HepG2 (cell line): Measurements from ENCODE around the gene BBLN. TPM values are rescaled to one million over a fixed set of nuclear protein-coding genes. Genes with fewer than 3 reads are reported as not detected.

Experiments
- ATF1 ChIP-seq: IDR thresholded peaks from 2 replicates; pipeline ENCODE4 v1.6.1; 2016; ENCODE audit warnings: mild to moderate bottlenecking, control low read depth
- IKZF1 ChIP-seq: fragments of 450-650 bp; IDR thresholded peaks from 2 replicates; pipeline ENCODE4 v1.7.1; 2016
- KDM5B ChIP-seq: sonication (generic); formaldehyde crosslinking; IDR thresholded peaks from 2 replicates; pipeline ENCODE4 v1.4.0; 2020; ENCODE audit warnings: missing genetic modification reagents, mild to moderate bottlenecking, borderline replicate concordance
- NFRKB ChIP-seq: fragments of 450-650 bp; IDR thresholded peaks from 2 replicates; pipeline ENCODE4 v1.6.1; 2017
- NKX3-1 ChIP-seq: sonication (generic); formaldehyde crosslinking; IDR thresholded peaks from 2 replicates; pipeline ENCODE4 v1.5.0; 2020; ENCODE audit warnings: missing genetic modification reagents
- POLR2A ChIP-seq, 2 experiments: IDR thresholded peaks; 2 replicates each; pipeline ENCODE4 v1.6.1; 2011; ENCODE audit warnings: low read depth in 2 of 2, low read length in 2 of 2, mild to moderate bottlenecking in 1 of 2, moderate library complexity in 1 of 2; ENCODE audit not compliant: insufficient read depth in 1 of 2
- SALL2 ChIP-seq: sonication (generic); formaldehyde crosslinking; IDR thresholded peaks from 2 replicates; pipeline ENCODE4 v1.8.1; 2023; ENCODE audit warnings: mild to moderate bottlenecking, missing genetic modification reagents, inconsistent platforms
- SIX4 ChIP-seq: sonication (generic); formaldehyde crosslinking; IDR thresholded peaks from 2 replicates; pipeline ENCODE4 v1.4.0; 2020; ENCODE audit warnings: missing genetic modification reagents
- SOX6 ChIP-seq, 2 experiments: fragments of 450-650 bp in 1 of 2; sonication (generic) in 1 of 2; formaldehyde crosslinking in 1 of 2; IDR thresholded peaks; 2 replicates each; pipeline versions ENCODE4 v1.4.0 to v1.6.1; 2017 to 2020; ENCODE audit warnings: antibody characterized with exemption in 1 of 2, mild to moderate bottlenecking in 1 of 2, missing genetic modification reagents in 1 of 2
- ZBTB20 ChIP-seq: sonication (generic); formaldehyde crosslinking; IDR thresholded peaks from 2 replicates; pipeline ENCODE4 v1.8.1; 2023; ENCODE audit warnings: missing genetic modification reagents, low read depth, mild to moderate bottlenecking, borderline replicate concordance
- ZNF335 ChIP-seq: sonication (generic); formaldehyde crosslinking; IDR thresholded peaks from 2 replicates; pipeline ENCODE4 v1.4.0; 2020; ENCODE audit warnings: missing genetic modification reagents
- ZNF761 ChIP-seq: sonication (generic); formaldehyde crosslinking; conservative IDR thresholded peaks from 2 replicates; pipeline ENCODE4 v1.4.0; 2020; ENCODE audit warnings: mild to moderate bottlenecking, missing genetic modification reagents
- ZNF772 ChIP-seq: sonication (generic); formaldehyde crosslinking; IDR thresholded peaks from 2 replicates; pipeline ENCODE4 v1.5.0; 2020; ENCODE audit warnings: mild to moderate bottlenecking, missing genetic modification reagents
- ZNF773 ChIP-seq: sonication (generic); formaldehyde crosslinking; IDR thresholded peaks from 2 replicates; pipeline ENCODE4 v1.4.0; 2020; ENCODE audit warnings: missing genetic modification reagents, borderline replicate concordance
- ZNF788 ChIP-seq: sonication (generic); formaldehyde crosslinking; IDR thresholded peaks from 2 replicates; pipeline ENCODE4 v1.5.0; 2020; ENCODE audit warnings: mild to moderate bottlenecking, missing genetic modification reagents, borderline replicate concordance
- ZNF816 ChIP-seq: sonication (generic); formaldehyde crosslinking; IDR thresholded peaks from 2 replicates; pipeline ENCODE4 v1.8.0; 2022; ENCODE audit warnings: missing genetic modification reagents, mild to moderate bottlenecking, borderline replicate concordance
- polyA plus RNA-seq, 8 experiments: library from polyadenylated mRNA; depleted of rRNA in 3 of 8; stranded (reverse) in 7 of 8; unstranded in 1 of 8; fragments of >200 nt; fragmentation: Illumina TruSeq in 4 of 8; extraction: Trizol in 4 of 8; gene quantifications; 2 replicates each; pipeline versions ENCODE4 v1.2.1 to v1.2.3, GENCODE V29; 2011 to 2016; ENCODE audit warnings: low read depth in 4 of 8, missing spikeins in 1 of 8, mixed read lengths in 1 of 8; ENCODE audit not compliant: insufficient read depth in 1 of 8
- total RNA-seq, 5 experiments: library from RNA; depleted of rRNA; stranded (reverse); fragments of >200 nt; fragmentation: Illumina TruSeq; extraction: Trizol; gene quantifications; 2 replicates each; pipeline ENCODE4 v1.2.3, GENCODE V29; 2016; ENCODE audit warnings: low read depth in 1 of 5
- TF ChIP-seq, protein P1 (sequence below): sonication (generic); formaldehyde crosslinking; IDR thresholded peaks from 2 replicates; pipeline ENCODE4 v1.5.0; 2020; ENCODE audit warnings: mild to moderate bottlenecking, missing genetic modification reagents, borderline replicate concordance
- TF ChIP-seq, protein P2 (sequence below): sonication (generic); formaldehyde crosslinking; conservative IDR thresholded peaks from 2 replicates; pipeline ENCODE4 v1.4.0; 2020; ENCODE audit warnings: mild to moderate bottlenecking, missing genetic modification reagents, moderate library complexity
- TF ChIP-seq, protein P3 (sequence below): sonication (generic); formaldehyde crosslinking; IDR thresholded peaks from 2 replicates; pipeline ENCODE4 v1.4.0; 2020; ENCODE audit warnings: missing genetic modification reagents
- TF ChIP-seq, protein P4 (sequence below): IDR thresholded peaks from 2 replicates; pipeline ENCODE4 v1.6.1; 2016
- TF ChIP-seq, protein P5 (sequence below): sonication (generic); formaldehyde crosslinking; IDR thresholded peaks from 2 replicates; pipeline ENCODE4 v1.4.0; 2020; ENCODE audit warnings: missing genetic modification reagents

The BBLN gene
- total and polyA plus RNA-seq, 2 of the 13 experiments (the other 11 are each of a cell fraction or from before 2014, with no cell fraction given) = 27.6 to 33.1 TPM

DNA sequence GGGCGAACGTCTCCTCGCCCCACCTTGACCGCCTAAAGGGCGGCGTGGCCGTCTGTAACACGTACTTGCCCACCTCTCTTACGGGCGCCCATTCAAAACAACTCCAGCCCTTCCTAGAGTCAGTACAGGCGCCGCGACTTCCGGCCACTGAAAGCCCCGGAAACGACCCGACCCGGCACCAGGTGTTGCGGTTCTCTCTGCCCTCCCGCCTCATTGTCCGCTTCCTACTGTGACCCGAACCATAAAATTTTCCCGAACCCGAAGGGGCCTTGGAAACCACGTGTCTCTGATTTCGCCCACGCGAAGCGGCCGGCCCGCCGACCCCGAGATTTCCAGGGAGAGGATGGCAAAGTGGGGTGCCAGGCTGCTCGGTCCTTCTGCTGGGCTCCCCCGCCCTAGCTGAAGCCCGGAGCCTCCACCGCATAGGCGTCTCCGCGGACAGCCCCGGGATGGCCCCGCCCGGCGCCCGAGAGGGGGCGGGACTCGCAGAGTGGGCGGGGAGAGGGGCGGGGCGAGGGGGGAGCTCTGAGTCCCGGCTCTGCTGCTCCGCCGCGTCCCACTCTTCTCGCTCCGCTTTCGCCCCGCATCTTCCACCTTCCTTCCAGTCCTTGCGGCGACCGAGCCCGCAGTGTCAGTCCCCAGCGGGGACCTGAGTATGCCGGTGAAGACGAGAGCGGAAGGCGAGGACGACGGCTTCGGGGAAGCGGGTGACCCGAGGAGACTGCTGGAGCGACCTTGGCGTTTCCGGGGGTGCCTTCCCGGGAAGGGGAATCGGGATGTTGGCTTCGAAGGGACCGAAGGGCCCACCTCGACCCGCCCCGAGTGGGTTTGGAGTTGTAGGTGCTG is 31.9 kb upstream of the BBLN start (continued):
- TF ChIP-seq, protein P1, sequence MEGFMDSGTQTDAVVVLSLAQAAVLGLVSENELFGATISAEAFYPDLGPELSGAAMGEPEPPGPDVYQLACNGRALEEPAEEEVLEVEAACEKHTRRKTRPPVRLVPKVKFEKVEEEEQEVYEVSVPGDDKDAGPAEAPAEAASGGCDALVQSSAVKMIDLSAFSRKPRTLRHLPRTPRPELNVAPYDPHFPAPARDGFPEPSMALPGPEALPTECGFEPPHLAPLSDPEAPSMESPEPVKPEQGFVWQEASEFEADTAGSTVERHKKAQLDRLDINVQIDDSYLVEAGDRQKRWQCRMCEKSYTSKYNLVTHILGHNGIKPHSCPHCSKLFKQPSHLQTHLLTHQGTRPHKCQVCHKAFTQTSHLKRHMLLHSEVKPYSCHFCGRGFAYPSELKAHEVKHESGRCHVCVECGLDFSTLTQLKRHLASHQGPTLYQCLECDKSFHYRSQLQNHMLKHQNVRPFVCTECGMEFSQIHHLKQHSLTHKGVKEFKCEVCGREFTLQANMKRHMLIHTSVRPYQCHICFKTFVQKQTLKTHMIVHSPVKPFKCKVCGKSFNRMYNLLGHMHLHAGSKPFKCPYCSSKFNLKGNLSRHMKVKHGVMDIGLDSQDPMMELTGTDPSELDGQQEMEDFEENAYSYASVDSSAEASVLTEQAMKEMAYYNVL (CRISPR knock-in tag) = peak; percentile 72; the same call in 1 of the 2 replicates
- TF ChIP-seq POLR2A (IDR thresholded peaks at IDR 0.05; ENCODE audit: insufficient read depth in 1 of 2, low read depth in 2 of 2, low read length in 2 of 2) = peak; percentile 47 to 76; a peak in 3 of 4 replicates
- peak; percentile 21; the same call in 1 of the 2 replicates for TF ChIP-seq SALL2 (CRISPR knock-in tag)
- TF ChIP-seq IKZF1 = no peak
- TF ChIP-seq, protein P2, sequence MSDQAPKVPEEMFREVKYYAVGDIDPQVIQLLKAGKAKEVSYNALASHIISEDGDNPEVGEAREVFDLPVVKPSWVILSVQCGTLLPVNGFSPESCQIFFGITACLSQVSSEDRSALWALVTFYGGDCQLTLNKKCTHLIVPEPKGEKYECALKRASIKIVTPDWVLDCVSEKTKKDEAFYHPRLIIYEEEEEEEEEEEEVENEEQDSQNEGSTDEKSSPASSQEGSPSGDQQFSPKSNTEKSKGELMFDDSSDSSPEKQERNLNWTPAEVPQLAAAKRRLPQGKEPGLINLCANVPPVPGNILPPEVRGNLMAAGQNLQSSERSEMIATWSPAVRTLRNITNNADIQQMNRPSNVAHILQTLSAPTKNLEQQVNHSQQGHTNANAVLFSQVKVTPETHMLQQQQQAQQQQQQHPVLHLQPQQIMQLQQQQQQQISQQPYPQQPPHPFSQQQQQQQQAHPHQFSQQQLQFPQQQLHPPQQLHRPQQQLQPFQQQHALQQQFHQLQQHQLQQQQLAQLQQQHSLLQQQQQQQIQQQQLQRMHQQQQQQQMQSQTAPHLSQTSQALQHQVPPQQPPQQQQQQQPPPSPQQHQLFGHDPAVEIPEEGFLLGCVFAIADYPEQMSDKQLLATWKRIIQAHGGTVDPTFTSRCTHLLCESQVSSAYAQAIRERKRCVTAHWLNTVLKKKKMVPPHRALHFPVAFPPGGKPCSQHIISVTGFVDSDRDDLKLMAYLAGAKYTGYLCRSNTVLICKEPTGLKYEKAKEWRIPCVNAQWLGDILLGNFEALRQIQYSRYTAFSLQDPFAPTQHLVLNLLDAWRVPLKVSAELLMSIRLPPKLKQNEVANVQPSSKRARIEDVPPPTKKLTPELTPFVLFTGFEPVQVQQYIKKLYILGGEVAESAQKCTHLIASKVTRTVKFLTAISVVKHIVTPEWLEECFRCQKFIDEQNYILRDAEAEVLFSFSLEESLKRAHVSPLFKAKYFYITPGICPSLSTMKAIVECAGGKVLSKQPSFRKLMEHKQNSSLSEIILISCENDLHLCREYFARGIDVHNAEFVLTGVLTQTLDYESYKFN (CRISPR knock-in tag) = peak; percentile 24
- TF ChIP-seq KDM5B (CRISPR knock-in tag) = peak; percentile 63
- TF ChIP-seq ZBTB20 (CRISPR knock-in tag) = 0 out of 2 replicates have a peak, but pooled peaks have one; percentile 39
- peak; percentile 17; the same call in 1 of the 2 replicates for TF ChIP-seq ATF1 (CRISPR knock-in tag)
- peak; percentile 39 for TF ChIP-seq ZNF761
- TF ChIP-seq, protein P3, sequence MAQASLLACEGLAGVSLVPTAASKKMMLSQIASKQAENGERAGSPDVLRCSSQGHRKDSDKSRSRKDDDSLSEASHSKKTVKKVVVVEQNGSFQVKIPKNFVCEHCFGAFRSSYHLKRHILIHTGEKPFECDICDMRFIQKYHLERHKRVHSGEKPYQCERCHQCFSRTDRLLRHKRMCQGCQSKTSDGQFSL = peak; percentile 68; the same call in 1 of the 2 replicates
- no peak for TF ChIP-seq ZNF772 (CRISPR knock-in tag)
- no peak for TF ChIP-seq NKX3-1 (CRISPR knock-in tag)
- TF ChIP-seq, protein P4, sequence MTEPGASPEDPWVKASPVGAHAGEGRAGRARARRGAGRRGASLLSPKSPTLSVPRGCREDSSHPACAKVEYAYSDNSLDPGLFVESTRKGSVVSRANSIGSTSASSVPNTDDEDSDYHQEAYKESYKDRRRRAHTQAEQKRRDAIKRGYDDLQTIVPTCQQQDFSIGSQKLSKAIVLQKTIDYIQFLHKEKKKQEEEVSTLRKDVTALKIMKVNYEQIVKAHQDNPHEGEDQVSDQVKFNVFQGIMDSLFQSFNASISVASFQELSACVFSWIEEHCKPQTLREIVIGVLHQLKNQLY = peak; percentile 25; the same call in 1 of the 2 replicates
- no peak for TF ChIP-seq SOX6 (IDR thresholded peaks at IDR 0.05)
- peak; percentile 51 for TF ChIP-seq SOX6 (CRISPR knock-in tag; IDR thresholded peaks at IDR 0.05)
- peak; percentile 63; the same call in 1 of the 2 replicates for TF ChIP-seq ZNF816
- TF ChIP-seq NFRKB = no peak
- TF ChIP-seq, protein P5, sequence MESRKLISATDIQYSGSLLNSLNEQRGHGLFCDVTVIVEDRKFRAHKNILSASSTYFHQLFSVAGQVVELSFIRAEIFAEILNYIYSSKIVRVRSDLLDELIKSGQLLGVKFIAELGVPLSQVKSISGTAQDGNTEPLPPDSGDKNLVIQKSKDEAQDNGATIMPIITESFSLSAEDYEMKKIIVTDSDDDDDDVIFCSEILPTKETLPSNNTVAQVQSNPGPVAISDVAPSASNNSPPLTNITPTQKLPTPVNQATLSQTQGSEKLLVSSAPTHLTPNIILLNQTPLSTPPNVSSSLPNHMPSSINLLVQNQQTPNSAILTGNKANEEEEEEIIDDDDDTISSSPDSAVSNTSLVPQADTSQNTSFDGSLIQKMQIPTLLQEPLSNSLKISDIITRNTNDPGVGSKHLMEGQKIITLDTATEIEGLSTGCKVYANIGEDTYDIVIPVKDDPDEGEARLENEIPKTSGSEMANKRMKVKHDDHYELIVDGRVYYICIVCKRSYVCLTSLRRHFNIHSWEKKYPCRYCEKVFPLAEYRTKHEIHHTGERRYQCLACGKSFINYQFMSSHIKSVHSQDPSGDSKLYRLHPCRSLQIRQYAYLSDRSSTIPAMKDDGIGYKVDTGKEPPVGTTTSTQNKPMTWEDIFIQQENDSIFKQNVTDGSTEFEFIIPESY (CRISPR knock-in tag) = no peak
- no peak for TF ChIP-seq SIX4 (CRISPR knock-in tag)
- peak; percentile 99 for TF ChIP-seq ZNF335 (CRISPR knock-in tag)
- TF ChIP-seq ZNF773 (CRISPR knock-in tag) = no peak; the same call in 1 of the 2 replicates
- peak; percentile 12; the same call in 1 of the 2 replicates for TF ChIP-seq ZNF788 (CRISPR knock-in tag)
